Measurements from ENCODE around the gene REX1BD. TPM values are rescaled to one million over a fixed set of nuclear protein-coding genes. Genes with fewer than 3 reads are reported as not detected.

The REX1BD gene
- polyA plus RNA-seq, 3 donors = 19.9 to 47.1 (median 43.4) TPM

- DNase-seq (ENCODE audit: extremely low read depth in 1 of 11, low read depth in 9 of 11, low spot score in 4 of 11) = no peak
These were observed 18.0 kb downstream of the REX1BD start, which contains the start of gene CRLF1 for GRCh38 chr19:18606281-18607225. Gene CRLF1 (minus strand): TSS chr19:18606799. CDS start chr19:18606656, 143 bp downstream.

DNA sequence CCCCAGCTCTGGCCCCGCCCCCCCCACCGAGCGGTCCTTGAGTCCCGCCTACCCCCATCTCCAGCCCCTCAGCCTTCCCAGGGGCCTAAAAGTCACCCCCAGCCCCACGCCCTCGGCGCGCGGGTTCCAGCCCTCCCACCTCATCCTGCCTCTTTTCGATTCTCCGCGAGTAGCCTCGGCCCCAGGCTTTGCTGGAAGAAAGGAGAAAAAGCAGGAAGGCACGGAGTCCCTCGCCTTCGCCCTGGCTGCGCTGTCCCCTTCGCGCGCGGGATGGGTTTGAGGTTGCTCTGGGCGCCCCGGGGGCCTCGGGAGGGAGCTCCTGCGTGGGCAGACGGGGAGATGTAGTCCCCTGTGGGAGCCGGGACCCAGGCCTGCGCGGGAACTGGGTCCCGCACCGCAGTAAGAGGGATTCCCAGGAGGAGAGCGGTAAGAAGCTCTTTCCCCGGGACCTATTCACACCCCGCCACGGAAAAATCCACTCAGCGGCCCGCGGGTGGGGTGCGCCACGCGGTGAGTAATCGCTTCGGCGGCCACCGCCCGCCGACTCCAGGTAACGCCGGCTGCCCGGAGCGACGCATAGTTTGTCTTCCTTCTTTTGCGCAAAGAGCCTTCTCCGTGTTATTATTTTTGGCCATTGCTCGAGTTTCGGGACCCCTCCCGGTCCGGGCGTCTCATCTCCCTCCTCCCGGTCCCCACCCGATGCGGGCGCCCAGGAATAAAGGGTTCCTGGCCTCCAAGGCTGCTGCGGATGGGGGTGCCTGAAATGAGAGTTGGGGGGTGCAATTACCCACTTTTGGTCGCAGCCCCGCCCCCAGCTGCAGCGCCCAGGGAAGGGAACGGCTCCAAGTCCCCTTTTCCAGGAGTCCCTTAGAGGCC lies 18.9 kb downstream of the REX1BD start:
- no peak for DNase-seq (ENCODE audit: extremely low read depth in 1 of 11, low read depth in 9 of 11, low spot score in 4 of 11)

- no peak for DNase-seq (ENCODE audit: extremely low read depth in 1 of 11, low read depth in 9 of 11, low spot score in 4 of 11)
These were observed 19.7 kb downstream of the REX1BD start for GRCh38 chr19:18608102-18608804.

DNA sequence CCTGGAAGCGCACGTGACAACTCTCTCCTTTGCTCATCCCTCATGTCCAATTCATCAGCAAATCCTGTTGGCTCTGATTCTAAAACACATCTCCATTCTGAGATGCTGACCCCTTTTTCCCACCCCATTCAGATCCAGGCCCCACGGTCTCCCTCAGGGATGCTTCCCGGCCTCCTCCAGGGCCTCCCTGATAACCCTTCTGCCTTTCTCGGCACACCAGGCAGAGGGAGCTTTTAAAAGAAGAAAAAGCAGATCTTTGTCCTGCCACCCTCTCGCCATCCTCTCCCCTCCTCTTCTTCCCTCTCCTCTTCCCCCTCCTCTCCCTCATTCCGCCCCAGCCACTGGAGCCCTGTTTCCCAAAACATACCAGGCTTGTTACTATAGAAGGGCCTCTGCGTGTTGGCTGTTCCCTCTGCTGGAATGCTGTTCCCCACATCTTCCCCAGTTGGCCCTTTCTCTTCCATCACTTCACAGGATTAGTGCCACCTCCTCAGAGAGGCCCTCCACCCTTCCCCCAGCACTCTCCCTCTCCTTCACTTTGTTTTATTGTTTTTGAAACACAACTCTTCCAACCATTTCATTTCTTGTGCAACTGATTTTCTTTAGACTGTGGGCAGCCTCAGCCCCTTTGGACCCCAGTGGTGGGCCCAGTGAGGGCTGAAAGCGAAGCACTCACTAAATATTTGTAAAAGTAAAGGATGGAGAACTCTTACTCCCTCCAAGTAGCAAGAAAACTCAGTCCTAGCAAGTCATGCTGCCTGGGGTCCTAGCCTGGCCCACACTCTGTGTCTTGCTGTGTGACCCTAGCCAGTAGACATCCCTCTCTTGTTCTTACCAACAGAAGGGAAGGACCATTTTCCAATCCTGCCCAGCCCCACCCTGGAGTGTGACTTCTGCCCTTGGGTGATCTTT lies 20.5 kb downstream of the REX1BD start:
- DNase-seq (ENCODE audit: extremely low read depth in 1 of 11, low read depth in 9 of 11, low spot score in 4 of 11) = no peak

DNA sequence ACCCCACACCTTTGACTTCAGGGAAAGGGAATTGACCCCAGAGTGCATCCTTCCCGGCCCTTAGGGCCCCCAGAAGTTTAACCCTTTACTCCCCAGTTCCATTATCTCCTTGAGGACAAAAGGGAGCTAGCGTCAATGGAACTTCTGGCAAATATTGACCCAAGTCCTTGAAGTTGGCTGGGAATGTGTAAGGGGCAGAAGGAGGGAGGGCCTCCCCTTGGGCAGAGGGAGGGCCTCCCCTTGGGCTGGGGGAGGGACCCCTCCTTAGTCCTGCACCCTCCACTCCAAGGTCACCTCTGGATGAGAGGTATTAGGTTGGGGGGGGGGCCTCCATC lies 21.1 kb downstream of the REX1BD start:
- DNase-seq (ENCODE audit: extremely low read depth in 1 of 11, low read depth in 9 of 11, low spot score in 4 of 11) = no peak

DNA sequence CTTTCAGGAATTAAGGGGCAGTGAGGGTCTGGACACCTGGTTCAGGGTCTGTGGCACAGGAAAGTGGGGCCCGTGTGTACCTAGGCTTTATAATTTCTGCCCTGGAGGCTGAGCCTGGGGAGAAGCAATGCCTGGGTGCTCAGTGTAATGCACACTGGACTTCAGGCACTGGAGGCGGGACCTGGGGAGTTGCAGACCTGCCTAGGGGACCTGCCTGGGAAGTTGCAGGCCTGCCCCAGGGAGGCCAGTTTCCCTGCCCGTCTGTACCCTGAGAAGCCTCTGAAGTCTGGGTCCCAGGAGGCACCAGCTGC lies 21.6 kb downstream of the REX1BD start:
- no peak for DNase-seq (ENCODE audit: extremely low read depth in 1 of 11, low read depth in 9 of 11, low spot score in 4 of 11)

DNA sequence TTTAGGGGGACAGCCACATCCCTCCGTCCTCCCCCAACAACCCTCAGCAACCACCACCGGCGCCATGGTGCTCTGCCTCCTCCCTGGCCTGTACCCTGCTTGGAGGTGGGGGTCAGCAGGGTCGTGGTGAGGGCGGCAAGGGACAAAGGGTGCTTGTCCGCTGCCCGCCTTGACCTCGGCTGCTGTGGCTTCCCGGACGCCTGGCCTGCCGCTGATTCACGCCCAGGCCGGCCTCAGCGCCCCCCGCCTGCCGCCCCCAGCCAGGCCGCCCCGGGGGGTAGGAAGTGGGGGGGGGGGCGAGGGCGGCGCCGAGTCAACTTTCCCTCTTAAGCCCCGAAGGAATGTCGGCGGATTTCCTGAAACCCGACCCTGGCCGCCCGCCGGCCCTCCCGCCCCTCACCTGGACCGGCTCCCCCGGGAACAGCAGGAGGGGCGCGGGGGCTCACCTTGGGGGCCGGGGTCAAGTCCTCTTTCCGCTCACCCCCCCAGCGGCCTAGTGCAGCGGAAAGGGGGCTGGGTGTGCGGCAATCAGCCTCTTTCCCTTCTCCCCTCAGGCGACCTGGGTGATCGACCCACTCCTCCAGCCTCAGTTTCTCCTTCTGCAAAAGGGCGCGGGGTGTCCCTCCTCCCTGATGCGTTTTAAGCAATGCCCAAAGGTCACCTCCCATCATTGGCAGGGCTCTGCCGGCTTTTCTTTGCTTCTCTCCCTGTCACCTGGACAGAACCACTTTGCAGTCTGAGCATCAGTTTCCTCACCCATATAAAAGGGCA lies 22.1 kb downstream of the REX1BD start:
- DNase-seq (ENCODE audit: extremely low read depth in 1 of 11, low read depth in 9 of 11, low spot score in 4 of 11) = no peak

GRCh38 chr19:18611327-18612050 lies 22.9 kb downstream of the REX1BD start:
- DNase-seq (ENCODE audit: extremely low read depth in 1 of 11, low read depth in 9 of 11, low spot score in 4 of 11) = no peak

GRCh38 chr19:18612051-18612771 lies 23.6 kb downstream of the REX1BD start:
- DNase-seq (ENCODE audit: extremely low read depth in 1 of 11, low read depth in 9 of 11, low spot score in 4 of 11) = no peak

GRCh38 chr19:18612772-18613588 lies 24.4 kb downstream of the REX1BD start, which contains the start of gene TMEM59L:
Gene TMEM59L (plus strand): TSS chr19:18612870. CDS start chr19:18612959, 89 bp downstream.
- no peak for DNase-seq (ENCODE audit: extremely low read depth in 1 of 11, low read depth in 9 of 11, low spot score in 4 of 11)

- no peak for DNase-seq (ENCODE audit: extremely low read depth in 1 of 11, low read depth in 9 of 11, low spot score in 4 of 11)
These were observed 25.1 kb downstream of the REX1BD start for GRCh38 chr19:18613589-18614234.

DNA sequence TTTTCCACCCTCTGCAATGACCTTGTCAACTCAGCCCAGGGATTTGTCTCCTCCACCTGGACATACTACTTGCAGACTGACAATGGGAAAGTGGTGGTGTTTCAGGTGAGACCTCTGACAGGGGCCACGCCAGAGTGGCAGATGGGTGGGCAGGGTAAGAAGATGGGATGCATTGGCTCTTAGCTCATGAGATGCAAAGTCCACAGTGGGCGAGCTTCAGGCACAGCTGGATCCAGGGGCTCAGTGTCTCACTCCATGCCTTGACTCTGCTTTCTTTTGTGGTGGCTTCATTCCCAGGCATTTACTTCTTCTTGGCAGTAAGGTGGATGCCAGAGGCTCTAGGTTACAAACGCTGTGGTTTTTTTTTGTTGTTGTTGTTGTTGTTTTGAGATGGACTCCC lies 27.4 kb downstream of the REX1BD start:
- no peak for DNase-seq (ENCODE audit: extremely low read depth in 1 of 11, low read depth in 9 of 11, low spot score in 4 of 11)

GRCh38 chr19:18617562-18617961 lies 29.0 kb downstream of the REX1BD start:
- no peak for DNase-seq (ENCODE audit: extremely low read depth in 1 of 11, low read depth in 9 of 11, low spot score in 4 of 11)

- no peak for DNase-seq (ENCODE audit: extremely low read depth in 1 of 11, low read depth in 9 of 11, low spot score in 4 of 11)
These were observed 29.6 kb downstream of the REX1BD start for GRCh38 chr19:18618236-18618635.

- no peak for DNase-seq (ENCODE audit: extremely low read depth in 1 of 11, low read depth in 9 of 11, low spot score in 4 of 11)
These were observed 31.7 kb downstream of the REX1BD start for GRCh38 chr19:18620311-18620710.
